Chondrocyte (in vitro differentiated cells): ENCODE results near the gene AMPH. TPM values are rescaled to one million over a fixed set of nuclear protein-coding genes. Genes with fewer than 3 reads are reported as not detected.
A peak's percentile ranks its signal among the peaks of the same experiment; 100 is the strongest.
"Not testable (repeated sequence)": the region's sequence is repeated elsewhere in the genome, so short reads cannot be mapped to it uniquely, and the experiment has no call there.

Experiments
- DNase-seq: peaks from one replicate; pipeline ENCODE4 v3.0.0; 2021; ENCODE audit warnings: mixed read lengths, low spot score
- H3K27ac Mint-ChIP-seq: one replicate; pipeline ENCODE4 v1.8.0; 2021; ENCODE audit warnings: mild to moderate bottlenecking, moderate library complexity, mixed read lengths; ENCODE audit not compliant: unreplicated experiment
- H3K27me3 Mint-ChIP-seq: 2 replicates; pipeline ENCODE4 v1.8.0; 2021; ENCODE audit warnings: low read depth, mixed read lengths
- H3K36me3 Mint-ChIP-seq: 2 replicates; pipeline ENCODE4 v1.8.0; 2021; ENCODE audit warnings: low read depth, mixed read lengths
- H3K4me1 Mint-ChIP-seq: 2 replicates; pipeline ENCODE4 v1.8.0; 2021; ENCODE audit warnings: low read depth, mild to moderate bottlenecking, mixed read lengths
- H3K4me3 Mint-ChIP-seq: one replicate; pipeline ENCODE4 v1.8.0; 2021; ENCODE audit warnings: mild to moderate bottlenecking, moderate library complexity, mixed read lengths; ENCODE audit not compliant: unreplicated experiment
- H3K9me3 Mint-ChIP-seq: 2 replicates; pipeline ENCODE4 v1.8.0; 2021; ENCODE audit warnings: low read depth, mixed read lengths
- total RNA-seq: library from RNA; stranded (reverse); gene quantifications from 3 replicates; pipeline ENCODE4 v1.2.1, GENCODE V29; 2021
- TF ChIP-seq, protein P1 (sequence below): fragments of 200-600 bp; sonication (generic); IDR thresholded peaks from 2 replicates; pipeline ENCODE4 v1.5.0; 2021; ENCODE audit warnings: antibody characterized with exemption, mild to moderate bottlenecking, moderate library complexity

AMPH gene
- total RNA-seq, 1 donor from 2014 or later, result 2.3 TPM

DNA sequence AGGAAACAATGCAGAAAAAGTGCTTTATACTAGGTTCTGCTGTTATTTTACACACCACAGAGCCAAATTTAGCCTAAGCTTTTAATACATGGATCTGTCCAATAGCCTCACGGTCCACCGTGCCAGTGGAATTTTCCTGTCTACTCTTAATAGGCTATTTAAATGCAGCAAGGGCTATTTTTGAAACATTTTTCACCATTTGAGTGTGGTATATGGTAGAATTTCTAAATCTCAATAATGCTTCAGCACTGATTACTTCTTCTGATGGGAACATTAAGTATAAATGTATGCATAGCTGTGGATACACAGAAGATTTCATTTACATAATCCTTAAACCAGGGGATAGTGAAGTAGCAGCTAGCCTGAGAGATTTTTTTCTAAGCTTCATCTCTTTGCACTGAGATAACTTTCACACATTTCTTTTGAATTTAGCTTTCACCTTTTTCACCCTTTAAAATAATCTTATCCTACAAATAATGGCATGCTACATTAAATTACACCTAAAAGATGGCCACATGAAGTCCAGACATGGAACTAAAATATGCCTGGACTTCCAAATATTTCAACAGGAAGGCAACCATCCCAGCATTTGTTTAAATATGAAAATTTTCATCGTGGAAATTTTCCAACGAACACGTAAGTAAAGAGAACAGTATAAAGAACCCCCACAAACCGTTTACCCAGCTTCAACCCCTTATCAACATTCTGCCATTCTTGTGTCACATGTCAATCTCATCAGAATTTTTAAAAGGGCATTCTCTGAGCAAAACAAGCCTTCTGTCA, 45.4 kb downstream of the AMPH start:
- no peak for DNase-seq
- Mint-ChIP-seq H3K9me3 (no peaks in the 10 kb centered on the region), H3K36me3 (no peaks in the 10 kb centered on the region)

DNA sequence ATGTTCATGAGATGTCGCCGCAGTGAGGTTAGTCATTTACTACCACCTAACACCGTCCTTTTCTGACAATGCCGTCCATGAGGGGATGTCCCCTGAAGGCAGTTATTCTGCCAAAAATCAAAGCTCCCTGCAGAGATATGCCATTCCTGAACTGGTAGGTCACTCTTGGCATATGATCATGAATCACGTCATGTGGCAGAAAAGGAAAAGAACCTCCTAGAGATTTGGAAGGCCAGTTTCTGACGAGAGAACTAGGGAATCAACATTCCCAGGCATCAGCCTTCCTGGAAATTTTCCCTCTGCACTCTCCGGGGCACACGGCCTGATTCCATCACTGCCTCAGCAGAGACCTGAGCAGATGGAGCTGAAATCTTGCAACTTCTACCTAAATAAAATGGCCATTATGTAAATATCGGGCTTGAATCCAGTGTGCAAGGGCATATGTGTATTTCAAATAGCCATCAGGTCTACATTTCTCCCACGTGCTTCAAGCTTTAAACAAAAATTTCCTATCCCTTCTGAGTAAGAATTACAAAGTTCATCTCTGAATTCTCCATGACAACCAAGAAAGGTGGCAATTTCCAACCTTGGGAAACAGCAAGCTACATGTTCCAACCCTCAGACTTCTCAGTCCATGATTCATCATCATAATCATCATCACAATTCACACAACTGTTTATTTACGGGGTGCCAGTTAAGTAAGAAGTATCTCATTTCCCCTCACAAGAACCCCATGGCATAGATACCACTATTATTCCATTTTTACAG, 46.5 kb downstream of the AMPH start:
- Mint-ChIP-seq H3K27me3 (no peaks in the 10 kb centered on the region), H3K27ac (peak overlapping the region; percentile 87), H3K4me1 (peaks cover 31% of the 10 kb centered on the region), H3K9me3 (no peaks in the 10 kb centered on the region), H3K36me3 (no peaks in the 10 kb centered on the region), H3K4me3 (no peak overlapping the region)
- no peak for DNase-seq
- TF ChIP-seq, protein P1, sequence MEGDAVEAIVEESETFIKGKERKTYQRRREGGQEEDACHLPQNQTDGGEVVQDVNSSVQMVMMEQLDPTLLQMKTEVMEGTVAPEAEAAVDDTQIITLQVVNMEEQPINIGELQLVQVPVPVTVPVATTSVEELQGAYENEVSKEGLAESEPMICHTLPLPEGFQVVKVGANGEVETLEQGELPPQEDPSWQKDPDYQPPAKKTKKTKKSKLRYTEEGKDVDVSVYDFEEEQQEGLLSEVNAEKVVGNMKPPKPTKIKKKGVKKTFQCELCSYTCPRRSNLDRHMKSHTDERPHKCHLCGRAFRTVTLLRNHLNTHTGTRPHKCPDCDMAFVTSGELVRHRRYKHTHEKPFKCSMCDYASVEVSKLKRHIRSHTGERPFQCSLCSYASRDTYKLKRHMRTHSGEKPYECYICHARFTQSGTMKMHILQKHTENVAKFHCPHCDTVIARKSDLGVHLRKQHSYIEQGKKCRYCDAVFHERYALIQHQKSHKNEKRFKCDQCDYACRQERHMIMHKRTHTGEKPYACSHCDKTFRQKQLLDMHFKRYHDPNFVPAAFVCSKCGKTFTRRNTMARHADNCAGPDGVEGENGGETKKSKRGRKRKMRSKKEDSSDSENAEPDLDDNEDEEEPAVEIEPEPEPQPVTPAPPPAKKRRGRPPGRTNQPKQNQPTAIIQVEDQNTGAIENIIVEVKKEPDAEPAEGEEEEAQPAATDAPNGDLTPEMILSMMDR, result no peak

More for the DNA sequence above, 45.4 kb downstream of the AMPH start:
- Mint-ChIP-seq H3K27me3 (no peaks in the 10 kb centered on the region), H3K4me3 (no peak overlapping the region), H3K4me1 (peaks cover 31% of the 10 kb centered on the region), H3K27ac (no peak overlapping the region)
- TF ChIP-seq, protein P1, result no peak

DNA sequence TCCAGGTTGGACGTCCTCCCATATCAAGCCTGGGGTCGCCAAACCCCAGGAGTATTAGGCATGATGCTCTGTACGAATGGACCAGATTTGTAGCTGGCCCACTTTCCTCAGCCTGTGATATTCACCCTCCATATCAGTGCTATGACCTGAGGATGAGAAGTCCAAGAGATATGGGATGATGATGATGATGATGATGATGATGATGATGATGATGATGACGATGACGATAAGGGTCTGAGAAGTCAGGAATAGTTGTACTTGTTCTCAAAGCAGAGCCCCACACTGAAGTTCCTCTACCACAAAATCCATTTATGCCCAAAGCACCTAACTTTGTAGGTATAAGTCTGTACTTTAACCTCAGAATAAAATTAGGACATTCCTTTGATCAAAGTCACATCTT, 50.7 kb downstream of the AMPH start:
- peaks cover 20% of the 10 kb centered on the region for H3K4me1 Mint-ChIP-seq
- no peak for DNase-seq
- H3K27ac Mint-ChIP-seq, result no peak overlapping the region
- TF ChIP-seq, protein P1, result no peak
- H3K27me3 Mint-ChIP-seq, result no peaks in the 10 kb centered on the region
- H3K36me3 Mint-ChIP-seq, result no peaks in the 10 kb centered on the region
- H3K9me3 Mint-ChIP-seq, result no peaks in the 10 kb centered on the region
- H3K4me3 Mint-ChIP-seq, result no peak overlapping the region

DNA sequence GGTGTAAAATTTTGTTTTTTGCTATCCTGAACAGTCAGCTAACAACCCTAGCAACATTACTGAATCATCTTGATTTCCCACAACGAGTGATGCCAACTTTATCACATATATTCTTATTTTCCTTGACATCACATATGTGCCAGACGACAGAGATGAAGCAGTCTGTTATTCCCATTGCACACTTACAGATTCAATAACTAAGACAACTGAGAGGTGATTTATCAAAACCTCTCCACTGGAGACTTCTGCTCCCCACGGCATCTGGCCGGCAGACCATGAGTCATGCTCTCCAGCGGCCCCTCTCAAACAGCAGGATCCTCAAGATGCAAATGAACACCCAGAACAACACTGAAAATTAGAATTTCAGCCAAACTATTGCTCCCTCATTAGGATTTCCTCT, 57.1 kb downstream of the AMPH start:
- no peaks in the 10 kb centered on the region for H3K27me3 Mint-ChIP-seq

GRCh38 chr7:38571620-38572019, 59.6 kb downstream of the AMPH start:
- not testable (repeated sequence) for DNase-seq, H3K27me3 Mint-ChIP-seq, H3K9me3 Mint-ChIP-seq, H3K4me1 Mint-ChIP-seq, H3K36me3 Mint-ChIP-seq, H3K4me3 Mint-ChIP-seq, H3K27ac Mint-ChIP-seq

More for the DNA sequence above, 57.1 kb downstream of the AMPH start:
- Mint-ChIP-seq H3K4me1 (peaks cover 7% of the 10 kb centered on the region), H3K36me3 (no peaks in the 10 kb centered on the region), H3K9me3 (no peaks in the 10 kb centered on the region), H3K4me3 (no peak overlapping the region), H3K27ac (no peak overlapping the region)
- TF ChIP-seq, protein P1, result no peak
- no peak for DNase-seq
